Glutamatergic neuron (in vitro differentiated cells): Measurements from ENCODE around the gene JARID2. TPM values are rescaled to one million over a fixed set of nuclear protein-coding genes. Genes with fewer than 3 reads are reported as not detected.

Experiments
- DNase-seq: peaks from one replicate; pipeline ENCODE4 v3.0.0; 2022
- H3K27ac Mint-ChIP-seq: one replicate; pipeline ENCODE4 v1.8.0; 2020; ENCODE audit warnings: mild to moderate bottlenecking, mixed read lengths, inconsistent platforms; ENCODE audit not compliant: unreplicated experiment
- H3K27me3 Mint-ChIP-seq: one replicate; pipeline ENCODE4 v1.8.0; 2020; ENCODE audit warnings: mild to moderate bottlenecking, moderate library complexity, mixed read lengths, inconsistent platforms; ENCODE audit not compliant: unreplicated experiment
- H3K36me3 Mint-ChIP-seq: one replicate; pipeline ENCODE4 v1.8.0; 2020; ENCODE audit warnings: mild to moderate bottlenecking, mixed read lengths, inconsistent platforms; ENCODE audit not compliant: unreplicated experiment
- H3K4me1 Mint-ChIP-seq: one replicate; pipeline ENCODE4 v1.8.0; 2020; ENCODE audit warnings: mild to moderate bottlenecking, low read depth, mixed read lengths, inconsistent platforms; ENCODE audit not compliant: unreplicated experiment
- H3K4me3 Mint-ChIP-seq: one replicate; pipeline ENCODE4 v1.8.0; 2020; ENCODE audit warnings: mild to moderate bottlenecking, mixed read lengths, inconsistent platforms; ENCODE audit not compliant: unreplicated experiment
- H3K9me3 Mint-ChIP-seq: one replicate; pipeline ENCODE4 v1.8.0; 2020; ENCODE audit warnings: mild to moderate bottlenecking, moderate library complexity, mixed read lengths, inconsistent platforms; ENCODE audit not compliant: unreplicated experiment
- total RNA-seq: library from RNA; stranded (reverse); fragmentation: NEBNext Ultra II Directional; extraction: Animal tissue kit (Norgen Biotek cat#: 25700); gene quantifications from one replicate; pipeline ENCODE4 v1.2.1, GENCODE V29; 2021; ENCODE audit not compliant: unreplicated experiment
- TF ChIP-seq, protein P1 (sequence below): fragments of 200-600 bp; sonication (generic); IDR thresholded peaks from one replicate; pipeline ENCODE4 v1.5.0; 2021; ENCODE audit not compliant: partially characterized antibody, unreplicated experiment

Gene JARID2
- total RNA-seq, 1 donor from 2014 or later: 83.8 TPM

DNA sequence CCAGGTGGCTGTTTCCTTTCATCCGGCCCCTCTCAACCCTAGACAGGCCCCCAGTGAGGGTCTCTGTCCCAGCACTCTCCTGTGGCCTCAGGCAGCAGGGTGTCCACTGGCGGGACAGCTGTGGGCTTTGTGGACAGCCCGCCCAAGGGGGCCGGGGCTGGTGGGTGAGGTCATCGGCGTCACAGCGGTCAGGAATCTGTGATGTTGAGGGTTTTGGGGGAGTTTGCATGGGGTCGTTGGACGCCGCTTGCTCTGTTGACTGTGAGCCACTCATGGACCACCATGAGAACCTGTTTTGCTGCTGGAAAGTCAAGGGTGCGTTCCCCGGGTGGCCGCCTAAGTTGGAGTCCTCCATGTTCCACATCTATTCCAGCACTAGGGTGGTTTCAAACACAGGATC, 270.5 kb downstream of the JARID2 start:
- no peak for DNase-seq
- H3K27me3 Mint-ChIP-seq: peaks cover 19% of the 10 kb centered on the region
- peaks cover 4% of the 10 kb centered on the region for H3K4me1 Mint-ChIP-seq
- H3K4me3 Mint-ChIP-seq: no peak overlapping the region
- TF ChIP-seq, protein P1, sequence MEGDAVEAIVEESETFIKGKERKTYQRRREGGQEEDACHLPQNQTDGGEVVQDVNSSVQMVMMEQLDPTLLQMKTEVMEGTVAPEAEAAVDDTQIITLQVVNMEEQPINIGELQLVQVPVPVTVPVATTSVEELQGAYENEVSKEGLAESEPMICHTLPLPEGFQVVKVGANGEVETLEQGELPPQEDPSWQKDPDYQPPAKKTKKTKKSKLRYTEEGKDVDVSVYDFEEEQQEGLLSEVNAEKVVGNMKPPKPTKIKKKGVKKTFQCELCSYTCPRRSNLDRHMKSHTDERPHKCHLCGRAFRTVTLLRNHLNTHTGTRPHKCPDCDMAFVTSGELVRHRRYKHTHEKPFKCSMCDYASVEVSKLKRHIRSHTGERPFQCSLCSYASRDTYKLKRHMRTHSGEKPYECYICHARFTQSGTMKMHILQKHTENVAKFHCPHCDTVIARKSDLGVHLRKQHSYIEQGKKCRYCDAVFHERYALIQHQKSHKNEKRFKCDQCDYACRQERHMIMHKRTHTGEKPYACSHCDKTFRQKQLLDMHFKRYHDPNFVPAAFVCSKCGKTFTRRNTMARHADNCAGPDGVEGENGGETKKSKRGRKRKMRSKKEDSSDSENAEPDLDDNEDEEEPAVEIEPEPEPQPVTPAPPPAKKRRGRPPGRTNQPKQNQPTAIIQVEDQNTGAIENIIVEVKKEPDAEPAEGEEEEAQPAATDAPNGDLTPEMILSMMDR: no peak
- peaks cover 14% of the 10 kb centered on the region for H3K36me3 Mint-ChIP-seq
- peaks cover 8% of the 10 kb centered on the region for H3K9me3 Mint-ChIP-seq
- no peak overlapping the region for H3K27ac Mint-ChIP-seq

- no peak overlapping the region for H3K27ac Mint-ChIP-seq
- H3K36me3 Mint-ChIP-seq: peaks cover 12% of the 10 kb centered on the region
- TF ChIP-seq, protein P1: no peak
- H3K9me3 Mint-ChIP-seq: peaks cover 8% of the 10 kb centered on the region
- no peak for DNase-seq
- no peak overlapping the region for H3K4me3 Mint-ChIP-seq
- peaks cover 4% of the 10 kb centered on the region for H3K4me1 Mint-ChIP-seq
- H3K27me3 Mint-ChIP-seq: peaks cover 13% of the 10 kb centered on the region
Measured at GRCh38 chr6:15516923-15517560, 271.2 kb downstream of the JARID2 start.

DNA sequence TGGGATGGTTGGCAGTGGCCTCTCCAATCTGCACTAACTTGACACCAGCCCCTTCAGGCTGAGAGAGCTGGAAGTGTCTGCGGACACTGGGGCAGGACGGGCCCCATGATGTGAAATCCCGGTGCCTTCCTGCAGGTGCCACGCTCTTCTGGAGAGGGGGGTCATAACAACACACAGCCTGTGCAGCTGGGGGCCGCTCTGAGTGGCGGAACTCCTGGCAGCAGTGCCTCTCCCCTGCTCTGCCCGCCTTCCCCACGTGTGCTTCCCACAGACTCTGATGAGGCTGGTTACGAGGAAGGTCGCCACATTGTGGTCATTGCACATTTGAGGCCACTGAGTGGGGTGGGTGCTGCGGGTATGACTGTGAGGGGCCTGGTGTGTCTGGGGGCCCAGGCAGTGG, 271.7 kb downstream of the JARID2 start:
- TF ChIP-seq, protein P1: no peak
- no peak for DNase-seq
- peaks cover 12% of the 10 kb centered on the region for H3K27me3 Mint-ChIP-seq
- H3K9me3 Mint-ChIP-seq: peaks cover 8% of the 10 kb centered on the region
- H3K4me1 Mint-ChIP-seq: peaks cover 4% of the 10 kb centered on the region
- peaks cover 8% of the 10 kb centered on the region for H3K36me3 Mint-ChIP-seq
- no peak overlapping the region for H3K4me3 Mint-ChIP-seq
- H3K27ac Mint-ChIP-seq: no peak overlapping the region

- TF ChIP-seq, protein P1: no peak
- DNase-seq: no peak
- peaks cover 14% of the 10 kb centered on the region for H3K27me3 Mint-ChIP-seq
- H3K4me3 Mint-ChIP-seq: no peak overlapping the region
- H3K4me1 Mint-ChIP-seq: peaks cover 4% of the 10 kb centered on the region
- peaks cover 8% of the 10 kb centered on the region for H3K36me3 Mint-ChIP-seq
- no peak overlapping the region for H3K27ac Mint-ChIP-seq
- peaks cover 8% of the 10 kb centered on the region for H3K9me3 Mint-ChIP-seq
Measured at GRCh38 chr6:15518057-15518456, 272.2 kb downstream of the JARID2 start.

DNA sequence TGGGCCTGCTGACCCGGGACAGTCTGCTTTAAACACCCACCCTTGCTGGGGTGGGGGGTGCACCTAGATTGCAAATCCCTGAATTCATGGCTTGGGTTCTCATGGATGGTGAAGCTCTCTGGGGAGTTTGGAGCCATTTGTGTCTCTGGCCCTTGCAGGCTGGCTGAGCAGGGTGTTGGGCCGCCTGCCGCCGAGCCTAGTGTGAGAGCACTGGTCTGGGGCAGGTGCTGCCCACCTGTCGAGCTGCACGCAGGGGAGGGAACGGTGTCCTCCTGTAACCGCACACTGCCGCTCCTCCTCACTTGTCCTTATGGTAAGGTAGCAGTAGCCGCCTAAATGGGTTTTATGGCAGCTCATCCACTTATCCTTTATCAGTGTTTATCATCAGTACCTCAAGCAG, 273.0 kb downstream of the JARID2 start:
- TF ChIP-seq, protein P1: no peak
- H3K36me3 Mint-ChIP-seq: peaks cover 15% of the 10 kb centered on the region
- H3K27me3 Mint-ChIP-seq: peaks cover 10% of the 10 kb centered on the region
- H3K4me3 Mint-ChIP-seq: no peak overlapping the region
- peaks cover 2% of the 10 kb centered on the region for H3K4me1 Mint-ChIP-seq
- peaks cover 13% of the 10 kb centered on the region for H3K9me3 Mint-ChIP-seq
- DNase-seq: no peak
- no peak overlapping the region for H3K27ac Mint-ChIP-seq
